Retinal pigment epithelial cell (primary cell): ENCODE measurements around the gene NKX2-1.

Experiments
- DNase-seq: peaks from one replicate; pipeline ENCODE4 v3.0.0-alpha.2; 2010; ENCODE audit warnings: low read depth
- H3K4me3 ChIP-seq: 2 replicates; pipeline ENCODE4 v1.5.1; 2011; ENCODE audit warnings: mild to moderate bottlenecking, low read length, control low read depth, moderate library complexity
- CTCF ChIP-seq: conservative IDR thresholded peaks from 2 replicates; pipeline ENCODE4 v1.5.1; 2011; ENCODE audit warnings: low read depth, low read length, control low read depth, inconsistent platforms

Gene NKX2-1

GRCh38 chr14:36511981-36512584 lies 7.9 kb downstream of the NKX2-1 start:
- TF ChIP-seq CTCF, result no peak

GRCh38 chr14:36510874-36511273 lies 9.2 kb downstream of the NKX2-1 start:
- TF ChIP-seq CTCF, result no peak
- H3K4me3 ChIP-seq, result no peak overlapping the region
- DNase-seq, result no peak

More at GRCh38 chr14:36511981-36512584, 7.9 kb downstream of the NKX2-1 start:
- H3K4me3 ChIP-seq, result no peak overlapping the region
- DNase-seq, result no peak

- DNase-seq, result no peak
- no peak overlapping the region for H3K4me3 ChIP-seq
- no peak for TF ChIP-seq CTCF
Observed at GRCh38 chr14:36510078-36510799, 9.8 kb downstream of the NKX2-1 start.

GRCh38 chr14:36509069-36509917 lies 10.7 kb downstream of the NKX2-1 start:
- DNase-seq, result no peak
- no peak for TF ChIP-seq CTCF
- no peak overlapping the region for H3K4me3 ChIP-seq

- DNase-seq, result no peak
- no peak overlapping the region for H3K4me3 ChIP-seq
- TF ChIP-seq CTCF, result no peak
Observed at GRCh38 chr14:36508418-36509068, 11.5 kb downstream of the NKX2-1 start.

GRCh38 chr14:36507847-36508417 lies 12.1 kb downstream of the NKX2-1 start:
- no peak overlapping the region for H3K4me3 ChIP-seq
- no peak for TF ChIP-seq CTCF
- DNase-seq, result no peak
